WERI-Rb-1 (cell line): Measurements from ENCODE around the gene DGKB.

ENCODE experiments used
- DNase-seq: peaks from one replicate; pipeline ENCODE4 v3.0.0-alpha.2; 2020
- H3K27ac ChIP-seq: fragments of 250-450 bp; sonication (Bioruptor Pico); 2 replicates; pipeline ENCODE4 v1.5.1; 2020; ENCODE audit warnings: mild to moderate bottlenecking, moderate library complexity
- H3K27me3 ChIP-seq: fragments of 250-450 bp; sonication (Bioruptor Pico); 2 replicates; pipeline ENCODE4 v1.5.1; 2021; ENCODE audit warnings: mild to moderate bottlenecking, low read depth, moderate library complexity; ENCODE audit not compliant: insufficient read depth, severe bottlenecking
- H3K36me3 ChIP-seq: fragments of 250-450 bp; sonication (Bioruptor Pico); 2 replicates; pipeline ENCODE4 v1.5.1; 2020; ENCODE audit warnings: mild to moderate bottlenecking, moderate library complexity
- H3K4me3 ChIP-seq: 2 replicates; pipeline ENCODE4 v1.5.1; 2011; ENCODE audit warnings: low read depth, mild to moderate bottlenecking, control low read depth, low read length
- H3K9me3 ChIP-seq: fragments of 250-450 bp; sonication (Bioruptor Pico); 2 replicates; pipeline ENCODE4 v1.5.1; 2021; ENCODE audit warnings: mild to moderate bottlenecking, moderate library complexity; ENCODE audit not compliant: severe bottlenecking
- CTCF ChIP-seq: IDR thresholded peaks from 2 replicates; pipeline ENCODE4 v1.5.1; 2011; ENCODE audit warnings: low read depth, mild to moderate bottlenecking, control low read depth, inconsistent platforms, low read length

The DGKB gene

GRCh38 chr7:14685167-14685566 is 217.4 kb downstream of the DGKB start:
- Histone ChIP-seq H3K27me3 (no peaks in the 10 kb centered on the region), H3K27ac (no peak overlapping the region), H3K4me3 (no peak overlapping the region), H3K36me3 (no peaks in the 10 kb centered on the region), H3K9me3 (no peaks in the 10 kb centered on the region)
- TF ChIP-seq CTCF: no peak
- no peak for DNase-seq

- no peaks in the 10 kb centered on the region for H3K27me3 ChIP-seq
- no peak overlapping the region for H3K4me3 ChIP-seq
- TF ChIP-seq CTCF: no peak
Measured at GRCh38 chr7:14682910-14683465, 219.6 kb downstream of the DGKB start.

GRCh38 chr7:14676896-14677295 is 225.7 kb downstream of the DGKB start:
- H3K27ac ChIP-seq: no peak overlapping the region
- TF ChIP-seq CTCF: no peak
- no peaks in the 10 kb centered on the region for H3K27me3 ChIP-seq
- no peak for DNase-seq
- no peaks in the 10 kb centered on the region for H3K9me3 ChIP-seq
- H3K4me3 ChIP-seq: no peak overlapping the region
- no peaks in the 10 kb centered on the region for H3K36me3 ChIP-seq

More at GRCh38 chr7:14682910-14683465, 219.6 kb downstream of the DGKB start:
- Histone ChIP-seq H3K36me3 (no peaks in the 10 kb centered on the region), H3K9me3 (no peaks in the 10 kb centered on the region), H3K27ac (no peak overlapping the region)
- no peak for DNase-seq

- H3K4me3 ChIP-seq: no peak overlapping the region
- DNase-seq: no peak
- no peak overlapping the region for H3K27ac ChIP-seq
- no peak for TF ChIP-seq CTCF
- H3K9me3 ChIP-seq: no peaks in the 10 kb centered on the region
- H3K27me3 ChIP-seq: no peaks in the 10 kb centered on the region
- H3K36me3 ChIP-seq: no peaks in the 10 kb centered on the region
Measured at GRCh38 chr7:14673202-14673601, 229.3 kb downstream of the DGKB start.

GRCh38 chr7:14666913-14667312 is 235.6 kb downstream of the DGKB start:
- Histone ChIP-seq H3K27me3 (no peaks in the 10 kb centered on the region), H3K36me3 (no peaks in the 10 kb centered on the region), H3K4me3 (no peak overlapping the region), H3K27ac (no peak overlapping the region), H3K9me3 (no peaks in the 10 kb centered on the region)
- no peak for DNase-seq
- no peak for TF ChIP-seq CTCF

GRCh38 chr7:14666304-14666703 is 236.2 kb downstream of the DGKB start:
- DNase-seq: no peak
- no peaks in the 10 kb centered on the region for H3K27me3 ChIP-seq
- no peak overlapping the region for H3K27ac ChIP-seq
- no peaks in the 10 kb centered on the region for H3K9me3 ChIP-seq
- H3K4me3 ChIP-seq: no peak overlapping the region
- no peak for TF ChIP-seq CTCF
- H3K36me3 ChIP-seq: no peaks in the 10 kb centered on the region
